Measurements from ENCODE around the gene TSPAN5. TPM values are rescaled to one million over a fixed set of nuclear protein-coding genes. Genes with fewer than 3 reads are reported as not detected.

Gene TSPAN5
- total RNA-seq, 1 donor from 2014 or later, result 21.8 TPM

DNA sequence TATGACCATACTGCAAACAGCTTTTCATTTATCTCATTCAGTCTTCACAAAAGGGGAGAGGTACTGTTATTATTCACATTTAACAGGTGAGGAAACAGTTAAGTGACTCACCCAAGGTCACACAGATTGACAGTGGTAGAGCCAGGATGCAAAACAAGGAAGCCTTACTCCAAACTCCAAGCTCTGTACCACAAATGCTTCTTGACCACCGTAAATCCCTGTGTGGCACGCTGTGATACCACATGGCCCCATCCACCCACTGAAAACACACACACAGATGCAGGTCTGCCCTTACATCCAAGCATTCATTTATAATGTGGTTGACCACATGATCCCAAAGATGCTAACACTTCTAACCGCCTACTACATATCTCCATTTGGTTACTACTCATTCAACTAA is 129.5 kb downstream of the TSPAN5 start:
- Mint-ChIP-seq H3K27me3 (ENCODE audit: unreplicated experiment) (peaks cover 2% of the 10 kb centered on the region), H3K36me3 (ENCODE audit: low read depth, unreplicated experiment) (no peaks in the 10 kb centered on the region), H3K4me1 (ENCODE audit: unreplicated experiment) (peaks cover 7% of the 10 kb centered on the region), H3K9me3 (ENCODE audit: unreplicated experiment) (no peaks in the 10 kb centered on the region), H3K4me3 (ENCODE audit: unreplicated experiment) (no peak overlapping the region), H3K27ac (ENCODE audit: unreplicated experiment) (no peak overlapping the region)
- no peak for DNase-seq (ENCODE audit: low spot score)
- TF ChIP-seq, protein P1, sequence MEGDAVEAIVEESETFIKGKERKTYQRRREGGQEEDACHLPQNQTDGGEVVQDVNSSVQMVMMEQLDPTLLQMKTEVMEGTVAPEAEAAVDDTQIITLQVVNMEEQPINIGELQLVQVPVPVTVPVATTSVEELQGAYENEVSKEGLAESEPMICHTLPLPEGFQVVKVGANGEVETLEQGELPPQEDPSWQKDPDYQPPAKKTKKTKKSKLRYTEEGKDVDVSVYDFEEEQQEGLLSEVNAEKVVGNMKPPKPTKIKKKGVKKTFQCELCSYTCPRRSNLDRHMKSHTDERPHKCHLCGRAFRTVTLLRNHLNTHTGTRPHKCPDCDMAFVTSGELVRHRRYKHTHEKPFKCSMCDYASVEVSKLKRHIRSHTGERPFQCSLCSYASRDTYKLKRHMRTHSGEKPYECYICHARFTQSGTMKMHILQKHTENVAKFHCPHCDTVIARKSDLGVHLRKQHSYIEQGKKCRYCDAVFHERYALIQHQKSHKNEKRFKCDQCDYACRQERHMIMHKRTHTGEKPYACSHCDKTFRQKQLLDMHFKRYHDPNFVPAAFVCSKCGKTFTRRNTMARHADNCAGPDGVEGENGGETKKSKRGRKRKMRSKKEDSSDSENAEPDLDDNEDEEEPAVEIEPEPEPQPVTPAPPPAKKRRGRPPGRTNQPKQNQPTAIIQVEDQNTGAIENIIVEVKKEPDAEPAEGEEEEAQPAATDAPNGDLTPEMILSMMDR (IDR thresholded peaks at IDR 0.05; ENCODE audit: unreplicated experiment), result no peak

DNA sequence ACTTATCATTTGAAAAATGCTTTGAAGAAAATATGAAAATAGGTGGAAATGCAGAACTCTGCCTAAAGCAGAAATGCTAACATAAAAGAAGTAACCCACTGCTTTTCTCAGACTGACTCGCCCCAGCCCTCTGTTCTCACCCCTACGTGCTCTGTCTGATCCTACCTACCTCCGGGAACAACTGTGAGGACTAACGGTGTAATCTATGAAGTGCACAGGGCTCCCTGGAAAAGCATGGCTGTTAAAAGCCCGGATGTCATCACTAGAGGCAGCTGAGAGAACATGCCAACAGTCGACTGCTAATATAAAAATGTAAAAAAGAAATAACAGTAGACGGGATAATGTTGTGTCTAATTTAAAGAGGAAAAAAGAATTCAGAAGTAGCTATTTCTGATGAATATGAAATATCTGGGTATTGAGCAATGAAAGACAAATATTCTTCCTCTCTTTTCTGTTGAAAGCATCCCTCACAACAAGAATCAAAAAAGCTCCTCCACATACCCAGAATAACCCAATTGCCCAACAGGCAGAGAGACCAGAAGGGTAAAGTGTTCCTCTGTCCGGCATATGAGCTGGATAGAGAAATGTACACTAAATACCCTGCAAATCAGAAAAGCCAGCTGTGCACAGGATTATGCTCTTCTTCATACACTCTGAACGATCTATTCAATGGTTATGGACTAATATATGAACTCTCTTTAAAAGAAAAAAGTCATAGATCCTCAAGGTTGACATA is 130.7 kb downstream of the TSPAN5 start:
- Mint-ChIP-seq H3K4me1 (ENCODE audit: unreplicated experiment) (peaks cover 8% of the 10 kb centered on the region), H3K36me3 (ENCODE audit: low read depth, unreplicated experiment) (no peaks in the 10 kb centered on the region), H3K4me3 (ENCODE audit: unreplicated experiment) (no peak overlapping the region), H3K27me3 (ENCODE audit: unreplicated experiment) (peaks cover 2% of the 10 kb centered on the region), H3K9me3 (ENCODE audit: unreplicated experiment) (no peaks in the 10 kb centered on the region), H3K27ac (ENCODE audit: unreplicated experiment) (no peak overlapping the region)
- no peak for DNase-seq (ENCODE audit: low spot score)
- TF ChIP-seq, protein P1 (IDR thresholded peaks at IDR 0.05; ENCODE audit: unreplicated experiment), result no peak

- TF ChIP-seq, protein P1 (IDR thresholded peaks at IDR 0.05; ENCODE audit: unreplicated experiment), result no peak
- H3K36me3 Mint-ChIP-seq (ENCODE audit: low read depth, unreplicated experiment), result no peaks in the 10 kb centered on the region
- no peak for DNase-seq (ENCODE audit: low spot score)
- H3K4me1 Mint-ChIP-seq (ENCODE audit: unreplicated experiment), result peaks cover 15% of the 10 kb centered on the region
- no peaks in the 10 kb centered on the region for H3K27me3 Mint-ChIP-seq (ENCODE audit: unreplicated experiment)
- no peaks in the 10 kb centered on the region for H3K9me3 Mint-ChIP-seq (ENCODE audit: unreplicated experiment)
- H3K4me3 Mint-ChIP-seq (ENCODE audit: unreplicated experiment), result no peak overlapping the region
- H3K27ac Mint-ChIP-seq (ENCODE audit: unreplicated experiment), result no peak overlapping the region
Measured at GRCh38 chr4:98524230-98524629, 134.2 kb downstream of the TSPAN5 start.

DNA sequence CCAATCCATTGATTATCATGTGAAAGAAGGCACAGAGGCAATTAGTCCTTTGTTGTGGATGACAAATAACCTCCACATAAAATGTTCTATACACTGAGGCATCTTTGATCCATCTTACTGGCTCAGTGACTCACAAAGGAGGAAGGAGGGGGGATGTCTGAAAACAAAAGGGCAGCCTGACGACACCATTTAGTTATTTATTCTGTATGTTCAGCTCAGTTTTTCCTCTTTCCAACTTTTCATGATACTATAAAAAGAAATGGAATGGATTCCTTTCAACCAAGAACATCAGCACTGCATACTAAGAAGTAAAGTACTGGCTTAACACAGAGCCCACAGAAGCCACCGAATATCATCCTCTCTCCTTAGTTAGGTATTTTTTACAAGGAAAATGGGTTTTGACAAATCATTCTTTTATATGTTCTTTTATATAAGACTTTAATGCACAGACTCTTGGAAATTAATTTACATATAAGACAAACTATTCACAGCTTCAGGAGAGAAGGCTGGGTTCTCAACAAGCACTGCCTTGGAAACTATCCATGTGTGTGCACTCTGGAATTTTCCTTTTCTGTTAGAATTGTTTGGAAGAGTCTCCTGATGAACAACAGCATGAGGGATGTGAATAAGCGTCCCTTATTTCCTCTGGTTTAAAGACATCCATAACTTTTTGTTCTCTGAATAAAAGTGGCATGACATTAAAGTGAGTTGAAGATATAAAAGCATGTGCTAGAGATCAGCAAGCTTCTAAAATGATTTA is 135.6 kb downstream of the TSPAN5 start:
- Mint-ChIP-seq H3K36me3 (ENCODE audit: low read depth, unreplicated experiment) (no peaks in the 10 kb centered on the region), H3K4me3 (ENCODE audit: unreplicated experiment) (no peak overlapping the region), H3K27me3 (ENCODE audit: unreplicated experiment) (no peaks in the 10 kb centered on the region), H3K9me3 (ENCODE audit: unreplicated experiment) (no peaks in the 10 kb centered on the region), H3K4me1 (ENCODE audit: unreplicated experiment) (peaks cover 21% of the 10 kb centered on the region), H3K27ac (ENCODE audit: unreplicated experiment) (no peak overlapping the region)
- TF ChIP-seq, protein P1 (IDR thresholded peaks at IDR 0.05; ENCODE audit: unreplicated experiment), result no peak
- DNase-seq (ENCODE audit: low spot score), result no peak

DNA sequence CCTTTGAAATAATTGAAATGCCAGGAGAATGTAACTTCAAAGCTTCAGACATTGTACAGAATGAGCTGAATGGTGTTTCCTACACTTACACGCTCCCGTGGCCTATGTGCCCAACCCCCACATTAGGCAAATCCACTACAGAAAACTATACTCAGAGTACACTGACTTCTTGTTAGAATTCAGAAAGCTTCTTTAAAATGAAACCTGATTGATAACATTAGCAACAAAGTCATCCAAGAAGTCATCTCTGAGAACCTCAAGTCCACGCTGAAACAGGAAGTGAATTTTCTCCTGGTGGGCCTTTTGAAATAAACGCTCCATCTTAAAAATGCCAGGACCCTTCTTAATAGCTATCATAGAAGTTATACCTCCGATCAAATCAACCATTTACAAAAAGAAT is 136.3 kb downstream of the TSPAN5 start:
- TF ChIP-seq, protein P1 (IDR thresholded peaks at IDR 0.05; ENCODE audit: unreplicated experiment), result no peak
- no peak overlapping the region for H3K4me3 Mint-ChIP-seq (ENCODE audit: unreplicated experiment)
- H3K36me3 Mint-ChIP-seq (ENCODE audit: low read depth, unreplicated experiment), result no peaks in the 10 kb centered on the region
- H3K27ac Mint-ChIP-seq (ENCODE audit: unreplicated experiment), result no peak overlapping the region
- peaks cover 21% of the 10 kb centered on the region for H3K4me1 Mint-ChIP-seq (ENCODE audit: unreplicated experiment)
- H3K9me3 Mint-ChIP-seq (ENCODE audit: unreplicated experiment), result no peaks in the 10 kb centered on the region
- no peak for DNase-seq (ENCODE audit: low spot score)
- no peaks in the 10 kb centered on the region for H3K27me3 Mint-ChIP-seq (ENCODE audit: unreplicated experiment)

Measured in endothelial cell (in vitro differentiated cells).